Esophagus (tissue), 2 donors: ENCODE measurements around the gene ZSCAN1. TPM values are rescaled to one million over a fixed set of nuclear protein-coding genes. Genes with fewer than 3 reads are reported as not detected.

Experiments used
- H3K27ac ChIP-seq, 2 donors: one replicate each; pipeline ENCODE4 v1.5.1; 2013; ENCODE audit warnings: low read depth in 2 of 2, mild to moderate bottlenecking in 2 of 2, inconsistent platforms in 1 of 2, low read length in 1 of 2, moderate library complexity in 1 of 2
- H3K27me3 ChIP-seq, 2 donors: one replicate each; pipeline ENCODE4 v1.6.1; 2013; ENCODE audit warnings: low read length in 2 of 2, control low read depth in 1 of 2, mild to moderate bottlenecking in 1 of 2; ENCODE audit not compliant: insufficient read depth in 2 of 2, control insufficient read depth in 1 of 2
- H3K36me3 ChIP-seq, 2 donors: one replicate each; pipeline ENCODE4 v1.6.1; 2013; ENCODE audit warnings: low read length in 1 of 2; ENCODE audit not compliant: control insufficient read depth in 2 of 2, insufficient read depth in 2 of 2
- H3K4me1 ChIP-seq, 2 donors: one replicate each; pipeline ENCODE4 v1.6.1; 2013; ENCODE audit warnings: low read length in 1 of 2; ENCODE audit not compliant: control insufficient read depth in 2 of 2, insufficient read depth in 2 of 2
- H3K4me3 ChIP-seq, 2 donors: one replicate each; pipeline ENCODE4 v1.5.1; 2013; ENCODE audit warnings: low read length in 2 of 2, mild to moderate bottlenecking in 2 of 2, low read depth in 1 of 2, moderate library complexity in 1 of 2
- H3K9me3 ChIP-seq, 2 donors: one replicate each; pipeline ENCODE4 v1.6.1; 2013; ENCODE audit warnings: mild to moderate bottlenecking in 2 of 2, low read depth in 1 of 2, low read length in 1 of 2, moderate library complexity in 1 of 2; ENCODE audit not compliant: control insufficient read depth in 2 of 2, insufficient read depth in 1 of 2
- WGBS, 2 donors: extraction: QIAGEN DNeasy Blood & Tissue Kit; methylation state at CpG; one replicate each; pipeline ENCODE4 v1.1.7; 2013; 5-methylcytosine and 5-hydroxymethylcytosine counted together
- polyA plus RNA-seq, 2 donors: library from polyadenylated mRNA; stranded (reverse); fragments of 200-250 nt; gene quantifications; one replicate each; pipeline ENCODE4 v1.2.3, GENCODE V29; 2013
- donor health status: healthy with polysubstance abuse.
- donor health status: Bipolar disorder and iron deficiency.

Gene ZSCAN1
- polyA plus RNA-seq, 2 donors: 0.05 TPM; not detected in 1

DNA sequence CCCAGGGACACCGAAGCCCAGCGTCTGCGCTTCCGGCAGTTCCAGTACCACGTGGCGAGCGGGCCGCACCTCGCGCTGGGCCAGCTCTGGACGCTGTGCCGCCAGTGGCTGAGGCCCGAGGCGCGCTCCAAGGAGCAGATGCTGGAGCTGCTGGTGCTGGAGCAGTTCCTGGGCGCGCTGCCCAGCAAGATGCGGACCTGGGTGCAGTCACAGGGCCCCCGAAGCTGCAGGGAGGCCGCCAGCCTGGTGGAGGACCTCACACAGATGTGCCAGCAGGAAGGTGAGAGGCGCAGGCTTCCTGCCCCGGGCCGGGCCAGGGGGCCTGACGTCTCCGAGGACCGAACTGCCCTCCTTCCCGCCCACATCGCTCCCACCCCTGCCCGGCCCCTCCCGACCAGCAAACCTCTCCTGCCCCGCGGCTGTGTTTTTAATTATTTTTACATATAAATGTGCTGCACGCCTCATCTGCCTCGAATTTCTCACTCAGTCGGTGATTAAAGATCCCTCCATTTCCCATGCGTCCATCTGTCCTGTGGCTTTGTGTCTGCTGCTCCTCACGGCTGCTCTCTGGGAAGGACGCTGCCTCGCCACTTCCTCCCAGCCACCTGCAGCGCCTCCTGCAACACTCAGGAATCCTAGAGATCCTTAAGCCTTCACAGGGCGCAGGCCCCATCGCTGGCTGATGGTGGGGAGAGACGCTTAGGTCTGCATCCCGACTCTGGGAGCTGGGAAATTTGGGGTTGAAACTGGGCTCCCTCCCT lies 4.3 kb downstream of the ZSCAN1 start:
- WGBS, 2 donors: 16% methylated on average over 44 of the region's 44 CpGs
- Histone ChIP-seq H3K27me3 (no peaks in the 10 kb centered on the region), H3K27ac (no peak overlapping the region), H3K9me3 (peaks cover 36 to 53% of the 10 kb centered on the region in 2 donors), H3K4me3 (no peak overlapping the region), H3K36me3 (no peaks in the 10 kb centered on the region), H3K4me1 (peaks cover 0 to 3% of the 10 kb centered on the region in 2 donors)

DNA sequence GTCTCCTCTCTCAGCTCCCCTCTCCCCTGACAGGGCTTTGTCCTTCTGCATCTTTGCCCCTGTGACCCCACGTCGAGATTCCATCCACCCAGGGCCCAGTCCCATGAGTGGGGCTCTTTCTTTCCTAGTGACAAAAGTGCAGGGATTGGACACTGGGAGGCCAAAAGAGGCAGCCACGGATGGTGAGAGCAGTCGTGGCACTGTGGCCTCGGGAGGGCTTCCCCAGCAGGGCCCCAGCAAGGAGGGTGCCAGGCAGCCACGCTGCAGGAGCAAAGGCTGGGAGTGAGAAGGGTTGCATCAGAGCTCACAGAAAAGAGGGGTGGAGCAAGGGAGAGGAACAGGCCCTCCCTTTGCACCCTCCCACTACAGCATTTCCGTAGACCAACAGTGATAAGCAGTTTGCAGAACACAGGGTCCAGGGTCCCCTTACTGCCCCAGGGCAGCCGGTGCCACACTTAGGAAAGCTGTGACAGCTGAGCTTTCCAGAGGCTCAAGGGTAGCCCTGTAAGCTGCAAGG lies 4.9 kb downstream of the ZSCAN1 start:
- 19 to 24% methylated on average over 8 of the region's 8 CpGs for WGBS, 2 donors
- Histone ChIP-seq H3K27me3 (no peaks in the 10 kb centered on the region), H3K36me3 (no peaks in the 10 kb centered on the region), H3K4me3 (no peak overlapping the region), H3K27ac (no peak overlapping the region), H3K4me1 (peaks cover 0 to 3% of the 10 kb centered on the region in 2 donors), H3K9me3 (peaks cover 35 to 52% of the 10 kb centered on the region in 2 donors)

GRCh38 chr19:58040751-58041525 lies 7.1 kb downstream of the ZSCAN1 start:
- no peaks in the 10 kb centered on the region for H3K36me3 ChIP-seq
- H3K4me3 ChIP-seq: no peak overlapping the region
- H3K27me3 ChIP-seq: no peaks in the 10 kb centered on the region
- H3K9me3 ChIP-seq: peaks cover 35 to 62% of the 10 kb centered on the region in 2 donors
- WGBS, 2 donors: 82 to 84% methylated on average over 21 of the region's 21 CpGs
- H3K4me1 ChIP-seq: no peaks in the 10 kb centered on the region
- no peak overlapping the region for H3K27ac ChIP-seq

GRCh38 chr19:58042495-58043340 lies 8.9 kb downstream of the ZSCAN1 start:
- Histone ChIP-seq H3K27ac (no peak overlapping the region), H3K27me3 (no peaks in the 10 kb centered on the region), H3K4me1 (no peaks in the 10 kb centered on the region), H3K4me3 (no peak overlapping the region), H3K9me3 (peaks cover 49 to 70% of the 10 kb centered on the region in 2 donors), H3K36me3 (no peaks in the 10 kb centered on the region)
- WGBS, 2 donors: 42 to 44% methylated on average over 53 to 54 of the region's 54 CpGs

DNA sequence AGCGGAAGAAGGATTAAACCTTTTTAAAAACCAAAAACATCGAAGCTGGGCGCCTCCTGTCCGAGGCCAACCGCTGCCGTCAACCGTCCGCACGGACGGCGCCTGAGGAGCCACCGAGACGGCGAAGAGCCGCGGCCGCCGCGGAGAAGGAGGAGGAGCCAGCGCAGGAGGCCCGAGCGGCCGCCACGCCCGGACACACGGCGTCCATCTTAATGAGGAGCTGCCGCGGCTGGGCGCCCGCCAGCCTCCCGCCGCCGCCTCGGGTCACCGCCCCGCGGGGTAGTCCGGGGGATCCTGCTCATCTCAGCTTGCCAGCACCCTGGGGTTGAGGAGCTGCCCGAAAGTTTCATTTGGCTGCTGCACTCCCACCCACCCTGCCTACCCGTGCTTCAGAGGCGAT lies 10.6 kb downstream of the ZSCAN1 start:
- Histone ChIP-seq H3K9me3 (peaks cover 44 to 66% of the 10 kb centered on the region in 2 donors), H3K36me3 (no peaks in the 10 kb centered on the region), H3K27me3 (no peaks in the 10 kb centered on the region), H3K27ac (no peak overlapping the region), H3K4me3 (no peak overlapping the region), H3K4me1 (no peaks in the 10 kb centered on the region)
- WGBS, 2 donors: 61 to 74% methylated on average over 39 to 41 of the region's 42 CpGs

GRCh38 chr19:58044886-58045285 lies 11.1 kb downstream of the ZSCAN1 start:
- H3K36me3 ChIP-seq: no peaks in the 10 kb centered on the region
- H3K4me3 ChIP-seq: no peak overlapping the region
- WGBS, 2 donors: 92 to 96% methylated on average over 26 of the region's 26 CpGs
- H3K27ac ChIP-seq: no peak overlapping the region
- H3K4me1 ChIP-seq: no peaks in the 10 kb centered on the region
- H3K27me3 ChIP-seq: no peaks in the 10 kb centered on the region
- peaks cover 47 to 68% of the 10 kb centered on the region in 2 donors for H3K9me3 ChIP-seq

GRCh38 chr19:58045411-58046050 lies 11.7 kb downstream of the ZSCAN1 start:
- Histone ChIP-seq H3K27ac (no peak overlapping the region), H3K36me3 (no peaks in the 10 kb centered on the region), H3K4me1 (no peaks in the 10 kb centered on the region), H3K4me3 (no peak overlapping the region), H3K27me3 (no peaks in the 10 kb centered on the region), H3K9me3 (peaks cover 42 to 62% of the 10 kb centered on the region in 2 donors)
- WGBS, 2 donors: 93 to 94% methylated on average over 24 of the region's 24 CpGs

GRCh38 chr19:58046856-58047255 lies 13.0 kb downstream of the ZSCAN1 start:
- H3K36me3 ChIP-seq: no peaks in the 10 kb centered on the region
- H3K27ac ChIP-seq: no peak overlapping the region
- 84 to 89% methylated on average over 7 of the region's 7 CpGs for WGBS, 2 donors
- no peak overlapping the region for H3K4me3 ChIP-seq
- no peaks in the 10 kb centered on the region for H3K4me1 ChIP-seq
- H3K9me3 ChIP-seq: peaks cover 35 to 60% of the 10 kb centered on the region in 2 donors
- H3K27me3 ChIP-seq: no peaks in the 10 kb centered on the region

DNA sequence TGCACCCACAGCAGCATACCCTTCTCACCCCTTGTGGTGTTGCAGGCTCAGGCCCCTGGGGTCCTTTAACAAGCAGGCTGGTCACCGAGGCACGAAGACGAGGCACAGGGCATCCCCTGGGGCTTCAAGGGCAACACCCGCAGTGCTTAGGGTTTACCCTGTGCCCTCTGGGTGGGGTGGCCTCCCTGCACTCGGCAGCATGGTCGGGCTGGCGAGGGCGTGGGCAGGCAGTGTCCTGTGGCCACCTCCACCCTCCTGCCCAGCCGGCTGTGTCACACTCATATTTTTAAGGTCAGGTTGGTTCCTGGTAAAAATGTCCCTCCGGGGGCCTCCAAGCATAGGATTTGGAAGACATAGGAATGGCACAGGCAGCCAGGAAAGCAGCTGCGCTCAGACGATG lies 13.8 kb downstream of the ZSCAN1 start:
- Histone ChIP-seq H3K27ac (no peak overlapping the region), H3K9me3 (peaks cover 33 to 64% of the 10 kb centered on the region in 2 donors), H3K4me3 (no peak overlapping the region), H3K27me3 (no peaks in the 10 kb centered on the region), H3K36me3 (no peaks in the 10 kb centered on the region), H3K4me1 (no peaks in the 10 kb centered on the region)
- 92 to 94% methylated on average over 12 of the region's 12 CpGs for WGBS, 2 donors
